ENCODE results near the gene VIT.

GRCh38 chr2:36820942-36821605 is 124.6 kb downstream of the VIT start:
- TF ChIP-seq CTCF (IDR thresholded peaks at IDR 0.05) (no peak), ZFX (IDR thresholded peaks at IDR 0.05; ENCODE audit: borderline replicate concordance) (no peak)
